Subcutaneous abdominal adipose tissue (tissue), 5 donors: ENCODE measurements around the gene VAPA.
A peak's percentile ranks its signal among the peaks of the same experiment; 100 is the strongest.

ENCODE experiments used
- H3K27ac ChIP-seq: one replicate; pipeline ENCODE4 v1.7.0; 2013; ENCODE audit warnings: low read depth, mild to moderate bottlenecking, inconsistent platforms, low read length, moderate library complexity
- H3K27me3 ChIP-seq, 5 donors: one replicate each; pipeline ENCODE4 v1.7.0; 2013; ENCODE audit warnings: low read length in 5 of 5, inconsistent platforms in 1 of 5; ENCODE audit not compliant: control insufficient read depth in 5 of 5, insufficient read depth in 4 of 5
- H3K36me3 ChIP-seq, 5 donors: one replicate each; pipeline ENCODE4 v1.7.0; 2013; ENCODE audit warnings: low read length in 5 of 5; ENCODE audit not compliant: control insufficient read depth in 5 of 5, insufficient read depth in 5 of 5
- H3K4me1 ChIP-seq, 5 donors: one replicate each; pipeline ENCODE4 v1.7.0; 2013; ENCODE audit warnings: low read length in 5 of 5, mild to moderate bottlenecking in 3 of 5, moderate library complexity in 1 of 5; ENCODE audit not compliant: control insufficient read depth in 5 of 5, insufficient read depth in 5 of 5
- H3K4me3 ChIP-seq, 5 donors: one replicate each; pipeline ENCODE4 v1.7.0; 2013; ENCODE audit warnings: low read length in 5 of 5, low read depth in 1 of 5
- H3K9ac ChIP-seq, 5 donors: one replicate each; pipeline ENCODE4 v1.7.0; 2013; ENCODE audit warnings: low read length in 5 of 5, mild to moderate bottlenecking in 4 of 5, moderate library complexity in 3 of 5
- H3K9me3 ChIP-seq, 5 donors: one replicate each; pipeline ENCODE4 v1.7.0; 2013; ENCODE audit warnings: low read length in 5 of 5; ENCODE audit not compliant: control insufficient read depth in 5 of 5
- donor health status: healthy.
- donor health status: healthy.
- donor health status: healthy.
- donor health status: healthy.
- donor health status: healthy.

The VAPA gene

GRCh38 chr18:9965711-9966624, 52.2 kb downstream of the VAPA start:
- peaks cover 0 to 6% (median 0%) of the 10 kb centered on the region in 5 donors for H3K27me3 ChIP-seq
- H3K9ac ChIP-seq = no peak overlapping the region
- H3K4me1 ChIP-seq = peaks cover 4 to 24% (median 22%) of the 10 kb centered on the region in 5 donors
- H3K27ac ChIP-seq = no peak overlapping the region
- H3K4me3 ChIP-seq = no peak overlapping the region
- H3K36me3 ChIP-seq = no peaks in the 10 kb centered on the region
- no peaks in the 10 kb centered on the region for H3K9me3 ChIP-seq

GRCh38 chr18:9968081-9968848, 54.4 kb downstream of the VAPA start:
- Histone ChIP-seq H3K9ac (peak overlapping the region in 1 of 5 donors; percentile 44), H3K4me3 (peak overlapping the region; percentile 8 to 55 (median 52)), H3K27me3 (peaks cover 0 to 6% (median 0%) of the 10 kb centered on the region in 5 donors), H3K9me3 (no peaks in the 10 kb centered on the region), H3K36me3 (no peaks in the 10 kb centered on the region), H3K4me1 (peaks cover 0 to 17% (median 15%) of the 10 kb centered on the region in 5 donors), H3K27ac (no peak overlapping the region)

GRCh38 chr18:9969247-9969646, 55.4 kb downstream of the VAPA start:
- Histone ChIP-seq H3K27ac (no peak overlapping the region), H3K9me3 (no peaks in the 10 kb centered on the region), H3K4me1 (peaks cover 0 to 17% (median 15%) of the 10 kb centered on the region in 5 donors), H3K9ac (no peak overlapping the region), H3K4me3 (peak overlapping the region in 1 of 5 donors; percentile 55), H3K36me3 (no peaks in the 10 kb centered on the region), H3K27me3 (peaks cover 0 to 6% (median 0%) of the 10 kb centered on the region in 5 donors)

- H3K4me3 ChIP-seq = no peak overlapping the region
- peaks cover 0 to 6% (median 0%) of the 10 kb centered on the region in 5 donors for H3K27me3 ChIP-seq
- peaks cover 0 to 17% (median 15%) of the 10 kb centered on the region in 5 donors for H3K4me1 ChIP-seq
- H3K27ac ChIP-seq = no peak overlapping the region
- no peaks in the 10 kb centered on the region for H3K36me3 ChIP-seq
- H3K9me3 ChIP-seq = peaks cover 0 to 12% (median 6%) of the 10 kb centered on the region in 5 donors
- no peak overlapping the region for H3K9ac ChIP-seq
Observed at GRCh38 chr18:9971313-9971920, 57.6 kb downstream of the VAPA start.

GRCh38 chr18:9973470-9973869, 59.7 kb downstream of the VAPA start:
- H3K27ac ChIP-seq = no peak overlapping the region
- no peak overlapping the region for H3K9ac ChIP-seq

GRCh38 chr18:9974279-9974915, 60.6 kb downstream of the VAPA start:
- H3K27ac ChIP-seq = no peak overlapping the region
- peaks cover 0 to 12% (median 6%) of the 10 kb centered on the region in 5 donors for H3K9me3 ChIP-seq
- H3K9ac ChIP-seq = no peak overlapping the region
- H3K4me1 ChIP-seq = peaks cover 0 to 2% (median under 1%) of the 10 kb centered on the region in 5 donors
- H3K36me3 ChIP-seq = no peaks in the 10 kb centered on the region
- peaks cover 0 to 4% (median 0%) of the 10 kb centered on the region in 5 donors for H3K27me3 ChIP-seq
- H3K4me3 ChIP-seq = no peak overlapping the region

More at GRCh38 chr18:9973470-9973869, 59.7 kb downstream of the VAPA start:
- H3K4me1 ChIP-seq = peaks cover 0 to 12% (median 5%) of the 10 kb centered on the region in 5 donors
- no peak overlapping the region for H3K4me3 ChIP-seq
- H3K27me3 ChIP-seq = peaks cover 0 to 4% (median 0%) of the 10 kb centered on the region in 5 donors
- H3K36me3 ChIP-seq = no peaks in the 10 kb centered on the region
- H3K9me3 ChIP-seq = peaks cover 0 to 12% (median 6%) of the 10 kb centered on the region in 5 donors

GRCh38 chr18:9975658-9976057, 61.8 kb downstream of the VAPA start:
- Histone ChIP-seq H3K27ac (no peak overlapping the region), H3K4me1 (no peaks in the 10 kb centered on the region), H3K9ac (no peak overlapping the region), H3K4me3 (no peak overlapping the region), H3K27me3 (no peaks in the 10 kb centered on the region), H3K9me3 (peaks cover 0 to 12% (median 6%) of the 10 kb centered on the region in 5 donors), H3K36me3 (no peaks in the 10 kb centered on the region)

- Histone ChIP-seq H3K9me3 (no peaks in the 10 kb centered on the region), H3K27ac (no peak overlapping the region), H3K27me3 (peaks cover 0 to 2% (median 0%) of the 10 kb centered on the region in 5 donors), H3K9ac (no peak overlapping the region), H3K36me3 (no peaks in the 10 kb centered on the region), H3K4me3 (no peak overlapping the region), H3K4me1 (no peaks in the 10 kb centered on the region)
Observed at GRCh38 chr18:9982711-9983110, 68.9 kb downstream of the VAPA start.

GRCh38 chr18:9984080-9984479, 70.3 kb downstream of the VAPA start:
- Histone ChIP-seq H3K27ac (no peak overlapping the region), H3K36me3 (no peaks in the 10 kb centered on the region), H3K4me3 (no peak overlapping the region), H3K9me3 (no peaks in the 10 kb centered on the region), H3K4me1 (no peaks in the 10 kb centered on the region), H3K9ac (no peak overlapping the region), H3K27me3 (peaks cover 0 to 2% (median 0%) of the 10 kb centered on the region in 5 donors)
